Fibroblast of skin of right biceps (primary cell): ENCODE data around the gene TBC1D8B.

ENCODE experiments used
- DNase-seq: peaks from one replicate; pipeline ENCODE4 v3.0.0-alpha.2; 2013

The TBC1D8B gene

DNA sequence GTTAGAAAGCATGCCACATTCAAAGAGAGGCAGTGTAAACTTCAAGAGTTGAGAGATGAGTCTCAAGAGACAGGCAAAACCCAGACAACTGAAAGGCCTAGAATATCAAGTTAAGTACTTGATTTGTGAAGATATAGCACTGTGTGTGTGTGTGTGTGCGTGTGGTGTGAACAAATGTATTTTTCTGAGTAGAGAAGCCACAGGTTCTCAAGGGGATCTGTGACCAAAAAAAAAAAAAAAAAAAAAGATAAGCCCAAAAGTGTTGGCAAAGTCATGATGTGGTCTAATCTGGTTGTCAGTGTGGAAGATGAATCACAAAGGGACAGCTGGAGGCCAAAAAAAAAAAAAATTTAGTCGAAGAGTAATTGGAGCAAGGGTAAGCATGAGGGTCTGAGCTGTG is 96.8 kb downstream of the TBC1D8B start:
- DNase-seq: peak; percentile 0

DNA sequence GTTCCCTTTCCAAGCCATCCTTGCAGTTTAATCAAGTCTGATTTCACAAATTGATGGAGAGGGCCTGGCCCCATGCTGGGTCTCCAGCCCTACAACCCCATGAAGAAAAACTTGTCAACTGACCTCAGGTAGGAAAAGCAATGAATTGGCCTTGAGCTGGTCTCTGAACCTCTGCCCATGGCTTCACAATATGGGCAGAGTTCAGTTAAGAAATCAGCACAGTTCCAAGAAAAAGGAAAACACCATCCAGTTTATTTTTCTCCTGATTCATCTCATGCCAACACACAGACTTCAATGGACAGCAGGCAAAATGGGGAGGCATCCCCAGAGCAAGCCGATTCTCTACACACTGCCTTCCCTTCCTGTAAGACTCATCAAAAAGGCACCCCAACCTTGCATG is 97.4 kb downstream of the TBC1D8B start:
- peak; percentile 0 for DNase-seq

DNA sequence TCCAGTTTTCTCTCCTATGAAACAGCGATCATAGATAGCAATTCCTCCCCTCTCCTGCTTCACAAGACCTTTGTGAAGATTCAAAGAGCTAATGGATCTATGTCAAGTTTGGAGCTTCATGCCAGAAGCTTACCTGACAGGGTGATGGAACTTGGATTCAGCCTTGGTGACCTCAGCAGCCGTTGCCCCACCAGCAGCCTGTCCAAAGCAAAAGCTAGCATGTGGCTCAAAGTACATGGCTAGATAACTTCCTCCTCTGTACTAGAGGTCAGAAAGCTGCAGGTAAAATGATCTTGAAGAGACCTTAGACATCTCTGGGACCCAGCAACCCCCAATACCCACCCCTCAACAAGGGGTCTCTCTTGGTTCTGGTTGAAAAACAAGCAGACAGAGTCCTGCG is 98.9 kb downstream of the TBC1D8B start:
- no peak for DNase-seq

DNA sequence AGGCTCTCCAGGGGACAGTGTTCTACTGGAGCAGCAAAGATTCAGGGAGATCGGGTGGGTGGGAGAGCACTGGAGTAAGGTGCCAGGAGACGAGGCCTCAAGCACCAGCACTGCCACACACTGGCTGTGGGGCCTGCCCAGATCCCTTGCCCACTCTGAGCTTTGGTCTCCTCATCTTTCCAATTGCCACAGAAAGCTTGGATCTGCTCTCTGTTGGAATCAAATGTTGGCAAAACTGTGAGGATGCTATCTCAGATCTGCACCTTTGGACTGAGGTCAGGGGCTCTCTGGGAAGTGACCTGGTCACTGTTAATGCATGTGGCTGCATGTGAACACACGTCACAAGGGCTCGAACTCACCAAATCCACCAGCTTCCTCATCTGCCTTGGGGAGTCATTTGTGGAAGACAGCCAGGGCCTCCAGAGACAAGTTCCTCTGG is 99.3 kb downstream of the TBC1D8B start:
- no peak for DNase-seq

DNA sequence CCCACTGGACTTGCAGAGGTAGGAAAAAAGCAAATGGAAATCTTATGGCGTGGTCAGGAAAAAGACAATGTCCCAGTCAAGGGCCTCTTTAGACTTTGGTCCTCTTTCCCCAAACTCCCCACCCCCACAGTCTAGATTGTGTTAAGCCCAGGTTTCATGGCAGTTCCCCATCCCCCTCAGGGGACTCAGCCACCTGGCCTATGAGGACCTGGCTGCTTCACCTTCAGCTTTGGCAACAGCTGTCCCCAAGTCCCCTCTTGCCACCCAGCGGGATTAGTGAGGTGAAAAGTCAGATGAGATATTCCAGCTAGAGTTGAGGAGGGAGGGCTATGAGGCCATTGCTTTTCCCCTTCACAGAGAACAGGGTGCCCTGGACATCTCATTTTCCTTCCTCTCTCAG is 100.2 kb downstream of the TBC1D8B start:
- DNase-seq: no peak

DNA sequence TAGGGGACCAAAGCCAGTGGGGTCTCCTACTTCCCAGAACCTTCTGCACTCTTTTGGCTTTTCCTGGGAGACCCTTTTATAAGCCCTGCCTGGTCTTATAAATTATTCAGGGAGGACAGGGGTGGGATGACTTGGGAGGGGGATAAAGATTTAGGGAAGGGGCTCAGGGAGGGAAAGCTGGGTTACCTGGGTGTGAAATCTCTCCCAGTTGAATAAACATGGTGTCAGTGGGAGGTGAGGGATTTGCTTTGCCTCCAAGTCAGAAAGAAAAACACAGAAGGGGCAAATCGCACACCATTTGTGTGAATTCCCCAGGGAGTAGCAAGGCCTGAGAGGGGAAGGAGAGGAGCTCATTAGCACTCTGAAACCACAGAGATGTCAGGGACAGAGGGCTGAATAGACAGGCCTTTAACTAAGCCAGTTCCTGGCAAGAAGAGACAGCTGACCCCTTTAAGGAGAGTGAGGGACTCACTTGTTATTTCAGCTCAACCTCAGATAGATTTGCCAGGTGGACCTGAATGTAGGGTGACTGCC is 100.9 kb downstream of the TBC1D8B start, which contains the start of gene RIPPLY1:
RIPPLY1 (minus strand) TSS at position 51 of the 534 bp plus-strand sequence. CDS start 54 bp downstream, outside the sequence.
- DNase-seq: no peak

DNA sequence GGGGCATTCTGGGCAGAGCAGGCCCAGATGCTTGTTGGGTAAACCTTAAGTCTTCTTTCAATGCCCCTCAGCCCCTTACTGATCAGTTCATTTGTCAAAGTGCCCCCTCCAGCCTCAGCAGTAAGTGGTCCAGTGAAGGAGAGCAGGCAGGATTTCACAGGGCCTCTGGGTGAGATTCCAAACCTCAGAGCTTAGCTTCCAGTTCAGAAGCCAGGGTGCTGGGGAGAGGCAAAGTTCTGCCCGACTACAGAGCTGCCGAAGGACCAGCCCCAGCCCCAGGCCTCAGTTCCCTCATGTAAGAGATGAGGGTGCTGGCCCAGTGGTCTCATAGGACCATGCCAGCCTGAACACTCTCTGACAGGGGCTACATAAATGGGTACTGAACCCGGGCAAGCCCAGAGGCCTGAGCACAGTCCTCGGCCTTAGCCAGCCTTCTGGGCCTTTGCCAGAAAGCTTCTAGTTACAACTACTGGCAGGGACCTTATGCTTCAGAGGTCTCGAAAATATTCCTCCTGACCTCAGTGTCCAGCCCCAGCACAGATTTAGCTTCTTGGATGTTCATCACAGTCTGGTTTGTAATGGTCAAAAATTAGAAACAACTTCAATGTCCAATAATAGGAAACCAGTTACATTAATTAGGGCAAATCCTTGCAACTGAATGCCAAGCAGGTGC is 101.5 kb downstream of the TBC1D8B start:
- DNase-seq: no peak

DNA sequence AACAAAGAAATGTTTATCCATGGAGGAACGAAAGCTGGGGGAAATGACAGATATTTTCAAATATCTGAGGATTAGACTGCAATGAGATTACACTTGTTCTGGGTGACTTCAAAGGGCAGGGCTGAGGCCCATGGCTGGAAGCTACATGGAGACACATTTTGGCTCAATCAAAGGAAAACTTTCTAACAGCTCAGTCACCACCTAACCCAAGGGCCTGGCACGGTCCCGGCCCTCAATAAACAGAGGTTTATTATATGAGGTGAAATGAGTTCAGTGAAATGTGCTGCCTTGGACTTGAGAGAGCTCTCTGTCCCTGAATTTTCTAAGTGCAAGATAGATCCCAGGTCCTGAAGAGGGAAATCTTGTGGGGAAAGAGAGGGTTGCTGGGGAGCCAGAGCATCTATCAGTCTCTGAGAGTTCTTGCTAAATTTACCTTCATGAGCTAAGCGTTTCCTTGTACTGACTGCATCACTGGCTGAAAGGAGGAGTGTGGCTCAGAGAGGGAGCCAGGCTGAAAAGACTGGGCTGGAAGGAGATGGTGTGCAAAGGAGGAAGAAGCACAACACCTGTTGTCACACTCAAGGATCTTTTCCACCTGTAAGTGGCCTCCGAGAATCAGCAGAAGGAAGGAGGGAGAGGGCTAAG is 102.7 kb downstream of the TBC1D8B start:
- DNase-seq: no peak

DNA sequence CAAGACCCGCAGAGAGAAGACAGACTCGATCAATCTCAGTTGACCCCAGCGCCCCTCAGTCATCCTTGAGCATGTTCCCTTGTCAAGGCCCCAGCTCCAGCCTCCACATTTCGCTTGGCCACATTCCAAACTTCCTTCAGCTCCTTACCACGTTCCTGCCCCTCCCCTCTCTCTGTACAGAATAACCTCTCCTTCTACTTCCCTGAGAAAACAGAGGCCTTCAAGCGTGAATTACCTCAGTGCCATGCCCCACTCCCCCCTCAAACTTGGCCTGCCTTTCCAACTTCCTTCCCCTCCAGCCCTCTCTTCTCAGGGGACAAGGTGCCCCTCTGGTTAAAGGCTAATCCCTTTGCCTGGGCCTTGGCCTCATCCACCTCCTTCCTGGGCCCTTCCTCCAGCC is 103.9 kb downstream of the TBC1D8B start:
- peak; percentile 2 for DNase-seq

DNA sequence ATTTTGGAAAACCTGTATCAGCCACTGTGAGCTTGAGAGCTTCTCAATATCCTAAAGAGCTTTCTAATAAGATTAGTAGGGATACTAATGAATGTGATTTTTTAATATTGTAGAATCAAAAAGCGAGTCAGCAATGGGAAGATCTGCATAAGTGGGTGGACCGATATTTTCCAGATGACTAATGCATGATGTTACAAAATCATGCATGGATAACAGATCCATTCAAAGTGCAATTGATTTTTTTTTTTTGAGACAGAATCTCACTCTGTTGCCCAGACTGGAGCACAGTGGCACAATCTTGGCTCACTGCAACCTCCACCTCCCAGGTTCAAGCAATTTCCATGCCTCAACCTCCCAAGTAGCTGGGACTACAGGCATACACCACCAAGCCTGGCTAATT is 110.4 kb downstream of the TBC1D8B start:
- DNase-seq: no peak

DNA sequence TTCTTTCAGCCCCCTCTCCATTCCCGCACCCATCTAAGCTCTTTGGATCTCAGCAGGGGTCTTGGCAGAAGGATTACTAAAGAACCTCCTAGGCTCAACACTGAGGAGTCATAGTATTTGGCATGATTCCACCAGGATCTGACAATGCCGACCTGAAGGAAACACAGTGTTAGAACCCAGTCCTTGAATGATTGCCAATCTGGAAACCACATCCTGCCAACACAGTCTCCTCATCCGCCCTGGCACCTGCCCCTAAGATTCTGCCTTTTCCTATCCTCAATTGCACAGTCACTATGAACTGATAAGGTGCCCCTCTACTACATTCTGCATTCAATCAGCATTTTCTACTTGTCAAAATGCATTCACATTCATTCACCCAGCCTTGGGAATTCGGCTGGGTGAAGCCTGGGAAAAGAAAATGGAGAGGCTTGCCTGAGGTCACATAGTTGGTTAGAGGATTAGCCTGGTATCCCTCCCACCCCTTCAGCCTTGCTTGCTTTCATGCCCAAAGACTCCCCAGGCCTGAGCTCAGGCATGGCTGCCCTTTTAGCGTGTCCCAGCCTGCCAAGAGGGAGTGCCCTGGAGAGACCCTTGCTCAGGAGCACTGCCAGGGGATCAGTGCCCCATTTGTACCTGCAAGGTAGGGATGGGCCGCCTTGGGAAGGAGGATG is 115.5 kb downstream of the TBC1D8B start:
- DNase-seq: peak; percentile 74

DNA sequence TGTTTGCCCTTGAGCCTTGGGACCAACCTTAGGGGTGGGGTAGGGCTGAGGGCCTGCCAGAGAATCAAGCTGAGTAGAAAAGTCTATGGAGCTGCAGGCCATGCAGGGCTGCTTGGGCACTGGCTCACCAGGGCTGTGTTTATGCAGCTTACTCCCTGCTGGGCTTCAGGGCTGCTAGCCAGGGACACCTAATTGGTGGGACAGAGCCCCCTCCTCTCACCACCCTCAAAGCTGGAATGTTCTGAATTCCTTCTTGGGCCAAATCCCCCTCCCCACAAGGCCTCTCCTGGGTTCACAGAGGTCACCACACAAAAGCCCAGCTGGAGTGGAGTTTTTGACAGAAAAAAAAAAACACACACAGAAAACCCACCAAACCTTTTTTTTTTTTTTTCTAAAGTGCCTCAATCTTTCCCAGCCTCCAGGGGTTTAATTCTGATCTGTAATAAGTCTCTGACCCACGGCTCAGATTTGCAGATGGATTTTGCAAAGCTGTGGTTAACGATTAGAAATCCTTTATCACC is 117.5 kb downstream of the TBC1D8B start, which contains the start of gene CLDN2:
CLDN2 (plus strand) TSS at position 471 of the 521 bp plus-strand sequence. CDS start 7,827 bp downstream, outside the sequence.
- no peak for DNase-seq

DNA sequence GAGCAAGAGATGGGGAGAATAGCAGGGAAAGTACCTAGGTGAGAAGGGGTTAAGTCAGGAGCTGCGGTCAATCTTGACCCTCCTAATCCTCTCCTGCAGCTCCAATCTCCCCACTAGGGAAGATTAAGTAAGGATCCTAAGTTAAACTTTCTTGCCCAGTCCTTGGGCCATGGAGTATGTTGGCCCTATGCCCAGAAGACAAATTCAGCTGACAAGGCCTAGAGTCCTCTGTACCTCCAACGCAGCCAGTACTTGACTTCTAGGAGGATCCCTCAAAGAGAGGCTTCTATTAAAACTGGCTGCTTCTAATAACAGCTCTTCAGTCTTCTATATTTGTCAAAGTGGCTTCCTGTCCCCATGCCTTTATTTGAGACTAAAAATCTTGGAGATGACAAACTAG is 119.2 kb downstream of the TBC1D8B start:
- DNase-seq: no peak
